Measurements from ENCODE around the gene FNBP1. TPM values are rescaled to one million over a fixed set of nuclear protein-coding genes. Genes with fewer than 3 reads are reported as not detected.
"Not testable (repeated sequence)": the region's sequence is repeated elsewhere in the genome, so short reads cannot be mapped to it uniquely, and the experiment has no call there.

Gene FNBP1
- total RNA-seq, 1 experiment from 2014 or later: 16.6 TPM

GRCh38 chr9:130023994-130024596 lies 18.9 kb downstream of the FNBP1 start:
- no peak for DNase-seq (ENCODE audit: low spot score)
- in situ Hi-C loops (cut with HindIII; ENCODE audit: low sequenced_read_pairs): no loop called here

GRCh38 chr9:130023144-130023787 lies 19.7 kb downstream of the FNBP1 start:
- DNase-seq (ENCODE audit: low spot score): no peak
- in situ Hi-C loops (cut with HindIII; ENCODE audit: low sequenced_read_pairs): no loop called here

GRCh38 chr9:130022566-130023143 lies 20.3 kb downstream of the FNBP1 start:
- DNase-seq (ENCODE audit: low spot score): no peak
- in situ Hi-C loops (cut with HindIII; ENCODE audit: low sequenced_read_pairs): no loop called here

- DNase-seq (ENCODE audit: low spot score); in situ Hi-C loops (cut with HindIII; ENCODE audit: low sequenced_read_pairs): not testable (repeated sequence)
Observed at GRCh38 chr9:130021842-130022241, 21.1 kb downstream of the FNBP1 start.

GRCh38 chr9:130021123-130021522 lies 21.9 kb downstream of the FNBP1 start:
- in situ Hi-C loops (cut with HindIII; ENCODE audit: low sequenced_read_pairs): no loop called here
- DNase-seq (ENCODE audit: low spot score): no peak

GRCh38 chr9:130020618-130021017 lies 22.4 kb downstream of the FNBP1 start:
- in situ Hi-C loops (cut with HindIII; ENCODE audit: low sequenced_read_pairs): no loop called here
- peak; percentile 60 for DNase-seq (ENCODE audit: low spot score)

GRCh38 chr9:130018265-130018664 lies 24.7 kb downstream of the FNBP1 start:
- in situ Hi-C loops (cut with HindIII; ENCODE audit: low sequenced_read_pairs): no loop called here
- DNase-seq (ENCODE audit: low spot score): no peak

- in situ Hi-C loops (cut with HindIII; ENCODE audit: low sequenced_read_pairs); DNase-seq (ENCODE audit: low spot score): not testable (repeated sequence)
Observed at GRCh38 chr9:130017510-130017909, 25.5 kb downstream of the FNBP1 start.

GRCh38 chr9:130017076-130017475 lies 25.9 kb downstream of the FNBP1 start:
- in situ Hi-C loops (cut with HindIII; ENCODE audit: low sequenced_read_pairs): no loop called here
- DNase-seq (ENCODE audit: low spot score): no peak

- in situ Hi-C loops (cut with HindIII; ENCODE audit: low sequenced_read_pairs): no loop called here
- DNase-seq (ENCODE audit: low spot score): no peak
Observed at GRCh38 chr9:130015353-130016019, 27.5 kb downstream of the FNBP1 start.

GRCh38 chr9:130013326-130013725 lies 29.7 kb downstream of the FNBP1 start:
- no peak for DNase-seq (ENCODE audit: low spot score)
- in situ Hi-C loops (cut with HindIII; ENCODE audit: low sequenced_read_pairs): no loop called here

- in situ Hi-C loops (cut with HindIII; ENCODE audit: low sequenced_read_pairs): no loop called here
- peak; percentile 54 for DNase-seq (ENCODE audit: low spot score)
Observed at GRCh38 chr9:130010151-130010988, 32.6 kb downstream of the FNBP1 start.

GRCh38 chr9:130009546-130009945 lies 33.4 kb downstream of the FNBP1 start:
- in situ Hi-C loops (cut with HindIII; ENCODE audit: low sequenced_read_pairs); DNase-seq (ENCODE audit: low spot score): not testable (repeated sequence)

- in situ Hi-C loops (cut with HindIII; ENCODE audit: low sequenced_read_pairs): no loop called here
Observed at GRCh38 chr9:130008538-130008937, 34.5 kb downstream of the FNBP1 start.

GRCh38 chr9:130006952-130007351 lies 36.0 kb downstream of the FNBP1 start:
- in situ Hi-C loops (cut with HindIII; ENCODE audit: low sequenced_read_pairs); DNase-seq (ENCODE audit: low spot score): not testable (repeated sequence)

More at GRCh38 chr9:130008538-130008937, 34.5 kb downstream of the FNBP1 start:
- DNase-seq (ENCODE audit: low spot score): no peak

GRCh38 chr9:130003943-130004552 lies 38.9 kb downstream of the FNBP1 start:
- in situ Hi-C loops (cut with HindIII; ENCODE audit: low sequenced_read_pairs): no loop called here

GRCh38 chr9:130002320-130002719 lies 40.7 kb downstream of the FNBP1 start:
- in situ Hi-C loops (cut with HindIII; ENCODE audit: low sequenced_read_pairs): no loop called here
- DNase-seq (ENCODE audit: low spot score): no peak

More at GRCh38 chr9:130003943-130004552, 38.9 kb downstream of the FNBP1 start:
- DNase-seq (ENCODE audit: low spot score): no peak

GRCh38 chr9:130001190-130001589 lies 41.8 kb downstream of the FNBP1 start:
- in situ Hi-C loops (cut with HindIII; ENCODE audit: low sequenced_read_pairs): no loop called here
- no peak for DNase-seq (ENCODE audit: low spot score)

GRCh38 chr9:129999141-129999510 lies 43.9 kb downstream of the FNBP1 start:
- no peak for DNase-seq (ENCODE audit: low spot score)
- in situ Hi-C loops (cut with HindIII; ENCODE audit: low sequenced_read_pairs): no loop called here
